Measurements from ENCODE around the gene BEX5. TPM values are rescaled to one million over a fixed set of nuclear protein-coding genes. Genes with fewer than 3 reads are reported as not detected.

BEX5 gene
- total and polyA plus RNA-seq, 4 donors, result 1.9 to 11.7 (median 6.9) TPM

DNA sequence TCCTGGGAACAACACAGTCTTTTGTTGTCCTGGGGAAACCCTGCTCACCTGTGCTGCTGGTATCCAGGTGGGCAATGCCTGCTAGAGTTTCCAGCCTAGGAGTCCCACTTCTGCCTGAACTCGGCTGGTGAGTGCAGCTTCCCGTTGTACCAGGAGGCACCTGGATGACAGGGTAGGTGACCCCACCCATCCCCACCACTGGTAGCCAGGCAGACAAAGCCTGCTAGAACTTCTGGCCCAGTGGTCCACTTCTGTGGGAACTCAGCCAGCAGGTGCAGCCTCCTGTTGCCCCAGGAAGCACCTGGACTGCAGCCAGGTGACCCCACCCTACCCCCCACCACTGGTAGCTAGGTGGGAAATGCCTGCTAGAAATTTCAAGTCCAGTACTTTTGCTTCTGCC is 40.0 kb downstream of the BEX5 start:
- 73 to 92% methylated on average over 2 of the region's 2 CpGs for WGBS, 2 donors
- Histone ChIP-seq H3K9me3 (ENCODE audit: control insufficient read depth in 4 of 4, insufficient read depth in 3 of 4, low read length in 3 of 4) (peaks cover 0 to 7% (median 0%) of the 10 kb centered on the region in 4 donors), H3K27me3 (ENCODE audit: control insufficient read depth in 3 of 3, insufficient read depth in 3 of 3, low read length in 2 of 3) (peaks cover 0 to 3% (median 0%) of the 10 kb centered on the region in 3 donors), H3K9ac (ENCODE audit: insufficient read depth in 1 of 2, low read length in 2 of 2) (no peak overlapping the region), H3K27ac (ENCODE audit: low read depth in 1 of 2, low read length in 1 of 2) (no peak overlapping the region), H3K36me3 (ENCODE audit: control insufficient read depth in 4 of 4, insufficient read depth in 4 of 4, low read length in 4 of 4) (no peaks in the 10 kb centered on the region), H3K4me1 (ENCODE audit: control insufficient read depth in 5 of 5, insufficient read depth in 5 of 5, low read length in 5 of 5) (no peaks in the 10 kb centered on the region), H3K4me3 (no peak overlapping the region)
- TF ChIP-seq, protein P1, sequence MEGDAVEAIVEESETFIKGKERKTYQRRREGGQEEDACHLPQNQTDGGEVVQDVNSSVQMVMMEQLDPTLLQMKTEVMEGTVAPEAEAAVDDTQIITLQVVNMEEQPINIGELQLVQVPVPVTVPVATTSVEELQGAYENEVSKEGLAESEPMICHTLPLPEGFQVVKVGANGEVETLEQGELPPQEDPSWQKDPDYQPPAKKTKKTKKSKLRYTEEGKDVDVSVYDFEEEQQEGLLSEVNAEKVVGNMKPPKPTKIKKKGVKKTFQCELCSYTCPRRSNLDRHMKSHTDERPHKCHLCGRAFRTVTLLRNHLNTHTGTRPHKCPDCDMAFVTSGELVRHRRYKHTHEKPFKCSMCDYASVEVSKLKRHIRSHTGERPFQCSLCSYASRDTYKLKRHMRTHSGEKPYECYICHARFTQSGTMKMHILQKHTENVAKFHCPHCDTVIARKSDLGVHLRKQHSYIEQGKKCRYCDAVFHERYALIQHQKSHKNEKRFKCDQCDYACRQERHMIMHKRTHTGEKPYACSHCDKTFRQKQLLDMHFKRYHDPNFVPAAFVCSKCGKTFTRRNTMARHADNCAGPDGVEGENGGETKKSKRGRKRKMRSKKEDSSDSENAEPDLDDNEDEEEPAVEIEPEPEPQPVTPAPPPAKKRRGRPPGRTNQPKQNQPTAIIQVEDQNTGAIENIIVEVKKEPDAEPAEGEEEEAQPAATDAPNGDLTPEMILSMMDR (IDR thresholded peaks at IDR 0.05; ENCODE audit: control extremely low read depth, extremely low read depth), result no peak
- ATAC-seq (ENCODE audit: insufficient read depth, low FRiP score) (no peak), DNase-seq (no peak)

DNA sequence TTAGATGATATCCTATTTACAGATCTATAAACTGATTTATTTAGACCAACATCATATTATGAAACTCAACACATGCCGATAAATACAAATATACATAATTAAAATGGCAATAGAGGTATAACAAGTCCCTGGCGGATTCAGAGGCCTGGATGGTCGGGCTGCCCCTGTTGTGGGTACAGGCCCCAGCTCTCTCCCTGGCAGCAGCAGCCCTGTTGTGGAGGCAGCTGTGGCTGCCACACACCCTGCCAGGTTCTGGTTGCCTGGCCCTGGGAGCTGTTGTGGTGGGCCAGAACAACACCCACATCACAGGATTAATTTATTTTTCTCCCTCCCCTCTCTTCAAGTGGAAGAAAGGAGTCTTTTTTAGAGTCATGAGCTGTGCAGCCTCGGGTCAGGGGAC is 42.4 kb downstream of the BEX5 start:
- no peaks in the 10 kb centered on the region for H3K4me1 ChIP-seq (ENCODE audit: control insufficient read depth in 5 of 5, insufficient read depth in 5 of 5, low read length in 5 of 5)
- no peak for DNase-seq
- H3K9ac ChIP-seq (ENCODE audit: insufficient read depth in 1 of 2, low read length in 2 of 2), result no peak overlapping the region
- TF ChIP-seq, protein P1 (IDR thresholded peaks at IDR 0.05; ENCODE audit: control extremely low read depth, extremely low read depth), result no peak
- H3K27ac ChIP-seq (ENCODE audit: low read depth in 1 of 2, low read length in 1 of 2), result no peak overlapping the region
- no peaks in the 10 kb centered on the region for H3K36me3 ChIP-seq (ENCODE audit: control insufficient read depth in 4 of 4, insufficient read depth in 4 of 4, low read length in 4 of 4)
- no peak for ATAC-seq (ENCODE audit: insufficient read depth, low FRiP score)
- peaks cover 0 to 7% (median 0%) of the 10 kb centered on the region in 4 donors for H3K9me3 ChIP-seq (ENCODE audit: control insufficient read depth in 4 of 4, insufficient read depth in 3 of 4, low read length in 3 of 4)
- 58 to 89% methylated on average over 3 to 4 of the region's 4 CpGs for WGBS, 2 donors
- peaks cover 0 to 3% (median 0%) of the 10 kb centered on the region in 3 donors for H3K27me3 ChIP-seq (ENCODE audit: control insufficient read depth in 3 of 3, insufficient read depth in 3 of 3, low read length in 2 of 3)
- H3K4me3 ChIP-seq, result no peak overlapping the region

Other genes starting within 250 kb of the BEX5 start
- 10 to 100 TPM in 1 of 2 donors, 1 to 10 TPM in 1; 5.9 to 11.3 TPM for gene ZMAT1, start 223.9 kb downstream of the BEX5 start, total RNA-seq
- gene ZMAT1, start 223.9 kb downstream of the BEX5 start, polyA plus RNA-seq, result 10 to 100 TPM in 1 of 2 donors, 1 to 10 TPM in 1; 2.6 to 13.0 TPM
- gene TCEAL2, start 30.3 kb downstream of the BEX5 start, total RNA-seq, result 1 to 10 TPM in 1 of 2 donors, not detected in 1; 4.3 TPM
- 1 to 10 TPM; 2.2 to 7.6 TPM for gene TCEAL2, start 30.3 kb downstream of the BEX5 start, polyA plus RNA-seq
- gene TCEAL6, start 13.5 kb downstream of the BEX5 start, total RNA-seq, result not detected
- gene TCEAL6, start 13.5 kb downstream of the BEX5 start, polyA plus RNA-seq, result not detected
- gene TCP11X1, start 59.3 kb upstream of the BEX5 start, total RNA-seq, result not detected
- not detected for gene TCP11X1, start 59.3 kb upstream of the BEX5 start, polyA plus RNA-seq
- not detected for gene NXF2, start 91.2 kb upstream of the BEX5 start, total RNA-seq
- gene NXF2, start 91.2 kb upstream of the BEX5 start, polyA plus RNA-seq, result under 1 TPM; 0.18 to 0.37 TPM

All from lung (tissue), 12 donors.